HG02870 (cell line): ENCODE data around the gene SORBS2.

Experiments
- ATAC-seq: cut with Tn5 transposase; IDR thresholded peaks from one replicate; pipeline ENCODE4 v1.9.1; 2021; ENCODE audit warnings: mild to moderate bottlenecking, moderate library complexity; ENCODE audit not compliant: unreplicated experiment

SORBS2 gene

GRCh38 chr4:185648631-185649030 is 163.4 kb downstream of the SORBS2 start:
- ATAC-seq, result no peak

DNA sequence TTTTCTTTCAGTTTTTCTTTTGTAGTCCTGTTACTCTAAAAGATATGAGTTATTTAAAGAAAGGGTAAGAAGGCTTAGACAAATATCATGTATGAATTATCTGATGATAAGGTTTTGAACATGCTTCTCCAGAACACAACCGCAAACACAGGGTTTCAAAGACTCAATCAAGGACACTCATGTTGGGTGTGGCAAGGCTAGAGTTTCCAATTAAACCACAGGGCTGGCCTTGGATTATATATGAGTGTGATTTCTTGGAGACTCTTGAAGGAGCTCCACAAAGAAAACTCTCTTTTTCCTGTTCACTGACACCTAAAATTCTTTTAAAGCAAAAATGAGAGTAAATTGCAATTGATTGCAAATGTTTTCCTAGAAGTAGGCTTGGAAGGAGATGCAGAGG is 166.6 kb downstream of the SORBS2 start:
- ATAC-seq, result no peak

DNA sequence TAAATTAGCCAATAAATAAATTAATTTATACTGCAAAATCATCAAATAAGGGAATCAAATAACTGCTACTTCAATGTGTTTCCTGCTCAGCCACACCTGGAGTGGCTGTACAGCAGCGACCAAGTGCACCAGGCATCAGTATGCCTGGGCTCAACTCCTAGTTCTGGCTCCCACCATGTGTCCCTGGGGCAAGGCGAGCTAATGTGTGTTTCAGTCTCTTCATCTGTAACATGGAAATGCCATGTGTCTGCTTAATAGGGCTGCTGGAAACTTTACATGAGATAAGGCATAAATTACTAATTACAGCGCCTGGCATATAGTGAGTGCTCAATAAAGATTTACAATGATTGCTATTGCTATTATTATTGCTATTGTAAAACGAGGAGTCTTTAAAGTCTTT is 167.6 kb downstream of the SORBS2 start:
- ATAC-seq, result no peak

GRCh38 chr4:185642907-185643306 is 169.1 kb downstream of the SORBS2 start:
- ATAC-seq, result no peak

- no peak for ATAC-seq
Measured at GRCh38 chr4:185640811-185641675, 171.0 kb downstream of the SORBS2 start.

DNA sequence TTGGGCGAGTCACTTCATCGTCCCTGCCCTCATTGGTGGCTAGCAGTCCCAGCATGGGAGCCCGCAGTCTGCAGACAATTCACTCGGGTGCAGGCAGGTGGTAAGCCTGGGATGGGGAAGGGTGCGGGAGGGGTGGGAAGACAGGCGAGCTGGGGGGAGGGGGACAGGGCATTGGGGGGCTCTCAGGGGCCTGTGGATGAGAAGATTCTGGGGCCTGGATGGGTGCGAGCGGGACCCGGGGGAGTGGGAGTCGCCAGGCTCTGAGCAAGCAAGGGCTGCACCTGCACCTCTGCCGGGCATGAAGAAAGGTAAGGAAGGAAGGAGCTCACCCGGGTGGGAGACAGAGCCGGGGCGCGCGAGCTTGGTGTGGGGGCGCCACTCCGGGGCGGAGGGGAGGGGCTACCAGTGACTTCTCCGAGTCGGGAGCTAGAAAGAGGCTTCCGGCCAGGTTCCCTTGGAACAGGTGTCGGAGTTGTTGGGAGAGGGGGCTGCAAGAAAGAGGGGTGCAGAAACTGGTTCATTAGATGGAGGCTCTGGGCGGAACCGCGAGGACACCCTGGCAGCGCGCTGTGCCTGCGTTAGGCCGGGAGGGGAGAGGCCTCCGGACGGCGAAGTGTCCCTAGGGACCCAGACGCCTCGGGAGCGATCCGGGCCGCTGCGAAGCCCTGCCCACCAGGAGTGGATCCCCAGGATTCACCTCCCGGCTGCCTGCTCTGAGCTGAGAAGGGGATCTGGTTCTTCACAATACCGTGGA is 173.3 kb downstream of the SORBS2 start:
- ATAC-seq, result no peak

DNA sequence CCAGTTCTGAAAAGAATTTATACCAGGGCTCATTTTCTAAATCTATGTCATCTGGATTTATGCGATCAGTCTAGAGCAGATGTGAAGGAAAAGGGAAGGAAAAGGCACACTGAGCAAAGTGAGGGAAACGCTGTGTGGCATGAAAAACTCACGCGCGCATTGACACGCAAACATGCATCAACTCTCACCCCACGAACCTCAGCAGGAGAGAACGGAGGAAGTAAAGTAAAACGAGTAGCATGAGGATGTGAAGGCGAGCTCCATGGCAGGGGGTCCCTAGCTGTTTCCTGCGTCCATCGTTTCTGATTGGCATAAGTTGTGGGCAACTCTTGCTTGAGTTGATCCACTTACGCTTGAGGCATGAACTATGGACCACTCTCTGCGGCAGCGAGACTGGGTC is 173.9 kb downstream of the SORBS2 start:
- ATAC-seq, result no peak

- ATAC-seq, result no peak
Measured at GRCh38 chr4:185637163-185637875, 174.7 kb downstream of the SORBS2 start.

DNA sequence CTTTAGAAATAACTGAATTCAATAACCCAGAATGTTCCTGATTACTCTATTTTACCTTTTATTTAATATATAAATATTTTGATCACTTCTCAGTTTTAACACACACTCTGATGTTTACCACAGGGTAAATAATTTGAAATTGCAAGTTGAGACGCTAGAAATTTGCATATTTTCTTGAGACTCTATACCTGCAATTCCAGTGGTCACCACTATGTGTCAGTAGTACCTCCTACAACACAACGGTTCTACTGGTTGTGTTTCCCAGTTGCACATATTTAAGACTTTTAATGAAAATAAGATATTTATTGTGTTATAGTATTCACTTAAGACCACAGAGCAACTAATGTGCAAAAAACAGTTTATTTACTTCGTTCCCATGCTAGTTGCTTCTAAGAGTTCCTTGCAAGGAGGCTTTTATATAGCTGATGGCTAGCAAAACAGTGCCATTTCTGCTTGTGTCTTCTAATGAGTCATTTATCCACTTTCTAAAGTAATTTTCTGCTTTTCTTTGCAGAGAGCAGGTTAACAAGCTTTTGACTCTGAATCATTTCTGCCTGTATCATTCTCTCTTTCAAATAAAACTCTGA is 177.8 kb downstream of the SORBS2 start:
- no peak for ATAC-seq

DNA sequence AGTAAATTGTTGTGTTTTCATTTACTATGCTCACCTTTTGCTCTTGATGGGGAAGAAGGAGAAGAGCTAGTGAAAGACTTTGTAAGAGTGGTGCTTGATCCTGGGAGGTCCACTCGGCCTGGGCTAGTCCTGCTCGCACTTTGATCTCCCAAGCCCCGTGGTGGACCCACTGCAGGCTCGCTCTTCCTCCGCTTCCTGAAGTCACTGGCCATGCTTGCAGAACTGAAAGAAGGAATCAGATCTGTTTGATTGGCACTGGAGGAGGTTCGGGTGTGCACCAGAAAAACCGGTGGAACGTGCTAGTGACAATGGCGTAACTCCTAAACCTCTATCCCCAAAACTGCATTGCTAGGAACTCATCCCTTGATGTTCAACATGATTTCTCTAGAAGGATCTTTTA is 185.2 kb downstream of the SORBS2 start:
- ATAC-seq, result no peak

DNA sequence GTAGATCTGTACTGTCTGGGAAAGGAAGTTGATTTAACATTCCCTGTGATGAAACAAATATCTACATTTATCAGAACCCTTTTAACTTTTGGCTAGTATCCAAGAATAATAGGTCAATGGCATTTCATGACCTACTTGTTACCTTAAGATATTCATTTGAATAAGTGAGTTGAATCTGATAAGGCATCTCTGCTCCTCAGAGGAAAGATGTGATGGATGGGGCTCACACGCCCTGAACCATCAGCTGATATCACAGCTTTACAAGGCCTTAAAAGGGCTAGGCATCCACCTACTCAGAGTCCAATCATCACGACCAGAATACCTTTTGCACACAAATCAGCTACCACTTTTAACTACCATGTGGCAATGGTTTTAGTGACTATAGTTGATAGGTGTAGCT is 186.5 kb downstream of the SORBS2 start:
- ATAC-seq, result no peak

GRCh38 chr4:185624259-185624589 is 187.8 kb downstream of the SORBS2 start:
- ATAC-seq, result no peak

DNA sequence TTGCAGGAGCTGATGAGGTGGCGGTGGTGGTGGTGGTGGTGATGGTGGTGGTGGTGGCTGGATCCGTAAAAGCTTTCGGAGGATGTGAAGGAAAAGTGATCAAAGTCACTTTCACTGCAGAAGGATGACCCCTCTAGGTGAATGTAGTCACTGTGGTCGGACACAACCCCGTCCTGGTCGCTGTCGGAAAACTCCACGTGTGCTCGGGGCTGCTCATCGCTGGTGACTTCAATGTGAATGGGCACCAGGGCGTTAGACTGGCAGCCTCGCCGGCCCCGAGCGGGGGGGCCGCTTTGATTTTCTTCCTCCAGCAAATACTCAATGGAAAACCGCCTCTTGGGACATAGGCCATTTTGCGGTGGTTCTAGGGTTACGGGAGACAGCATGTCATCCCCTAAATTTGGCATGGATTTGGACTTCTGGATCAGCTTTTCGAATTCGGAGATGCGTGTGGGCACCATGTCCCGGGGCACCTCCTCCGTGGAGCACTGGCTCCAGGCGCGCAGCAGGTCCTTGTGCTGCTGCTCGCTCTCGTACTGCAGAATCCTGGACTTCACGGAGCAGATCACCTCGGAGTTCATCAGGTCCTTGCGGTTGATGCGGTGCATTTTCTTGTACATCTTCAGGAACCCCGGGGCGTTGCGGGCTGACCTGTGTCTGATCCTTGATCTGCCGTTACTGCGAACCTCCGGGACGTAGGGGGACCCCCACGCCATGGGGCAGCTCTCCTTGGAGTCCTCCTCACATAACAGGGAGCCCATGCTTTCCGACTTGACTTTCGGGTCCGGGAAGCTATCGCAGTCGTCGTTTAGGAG is 188.3 kb downstream of the SORBS2 start:
- ATAC-seq, result no peak

GRCh38 chr4:185608185-185608584 is 203.8 kb downstream of the SORBS2 start:
- ATAC-seq, result no peak

DNA sequence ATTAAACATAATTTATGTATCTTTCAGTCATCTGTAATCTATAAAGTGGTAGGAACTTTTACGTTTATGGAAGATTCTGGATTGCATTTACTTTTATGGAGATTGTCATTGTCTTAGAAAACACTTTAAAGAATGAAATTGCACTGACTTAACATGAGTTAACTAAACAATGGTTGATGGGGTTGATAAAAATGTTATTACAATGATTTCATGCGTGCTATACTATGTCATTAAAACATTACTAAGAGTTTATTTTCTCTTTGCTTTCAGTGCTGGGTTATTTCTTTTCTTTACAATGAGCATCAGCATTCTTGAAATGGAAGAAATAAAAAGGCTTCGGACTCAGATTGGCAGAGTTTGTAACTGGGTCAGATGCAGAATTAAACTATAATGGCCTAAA is 209.6 kb downstream of the SORBS2 start:
- ATAC-seq, result no peak

DNA sequence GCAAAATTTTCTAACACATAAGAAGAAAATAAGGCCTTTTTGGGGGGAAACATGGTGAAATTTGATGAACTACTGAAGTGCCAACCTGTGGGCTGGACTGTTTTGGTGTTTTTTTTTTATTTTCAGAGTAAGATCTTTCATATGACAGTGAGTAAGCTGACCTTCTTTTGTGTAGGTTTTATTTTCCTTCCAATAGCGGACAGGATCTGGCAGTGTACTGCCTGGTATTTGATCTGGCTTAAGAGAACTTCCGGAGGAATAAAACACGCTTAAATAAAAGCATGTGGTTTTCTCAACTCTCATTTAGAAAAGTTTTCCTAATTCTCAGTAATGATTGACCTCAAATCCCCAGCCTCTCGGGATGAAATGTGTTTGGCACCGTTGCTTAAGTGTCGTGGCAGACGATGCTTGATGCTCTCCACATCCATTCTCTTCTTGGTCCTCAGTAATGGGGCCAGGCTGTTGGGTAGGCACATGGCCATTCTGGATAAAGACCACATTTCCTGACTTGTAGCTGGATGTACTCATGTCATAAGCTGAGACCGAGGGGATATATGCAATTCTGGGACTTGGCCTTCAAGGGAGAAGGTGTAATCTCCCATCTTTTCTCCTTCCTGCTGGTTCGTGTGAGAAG is 211.1 kb downstream of the SORBS2 start:
- no peak for ATAC-seq

DNA sequence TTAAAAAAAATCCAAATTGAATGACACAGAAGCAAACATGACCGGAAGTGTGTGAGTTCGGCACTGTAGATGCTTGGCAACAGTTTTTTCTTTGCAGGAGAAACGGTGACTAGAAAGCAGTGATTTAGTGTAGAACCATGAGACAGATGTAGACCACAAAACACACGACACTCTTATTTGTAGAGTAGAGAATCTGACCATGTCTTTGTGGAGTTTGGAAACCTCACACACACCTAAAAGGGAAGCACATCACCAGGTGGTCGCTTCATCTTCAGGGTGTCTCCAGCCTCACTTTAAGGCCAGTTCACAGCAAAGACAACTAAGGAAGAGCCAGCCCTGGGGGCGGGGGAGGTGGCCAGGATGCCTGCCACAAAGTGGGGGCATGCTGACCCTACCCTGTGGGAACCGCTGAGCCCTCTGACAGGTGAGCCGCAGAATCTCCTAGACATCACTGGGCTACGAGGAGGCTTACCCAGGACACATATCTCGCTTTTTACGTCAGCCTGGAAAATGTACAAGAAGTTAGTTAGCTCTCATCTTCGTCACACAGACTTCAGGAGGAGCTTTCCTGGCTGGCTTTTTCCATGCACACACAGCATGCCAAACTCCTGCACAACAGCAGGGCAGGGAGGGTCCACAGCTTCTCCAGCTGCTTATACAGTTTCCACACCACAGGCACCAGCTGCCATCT is 212.3 kb downstream of the SORBS2 start:
- no peak for ATAC-seq

- ATAC-seq, result no peak
Measured at GRCh38 chr4:185598846-185599552, 213.0 kb downstream of the SORBS2 start.
